ENCODE data around the gene MAPRE3. TPM values are rescaled to one million over a fixed set of nuclear protein-coding genes. Genes with fewer than 3 reads are reported as not detected.
A peak's percentile ranks its signal among the peaks of the same experiment; 100 is the strongest.

MAPRE3 gene
- total and polyA plus RNA-seq, 9 of the 15 experiments (the other 6 are each of a cell fraction or from before 2014, with no cell fraction given): 0.70 to 43.2 (median 12.6) TPM

- TF ChIP-seq UBTF (IDR thresholded peaks at IDR 0.05; ENCODE audit: borderline replicate concordance in 1 of 2, low read depth in 2 of 2, low read length in 2 of 2) (0 out of 4 replicates have a peak, but pooled peaks of 1 of the 2 experiments have one; percentile 52), NFYB (IDR thresholded peaks at IDR 0.05; ENCODE audit: extremely low read depth, insufficient read length) (no peak), ZBTB7A (IDR thresholded peaks at IDR 0.05; ENCODE audit: borderline replicate concordance, control insufficient read depth, low read depth, low read length) (peak; percentile 71; the same call in 1 of the 2 replicates), NBN (IDR thresholded peaks at IDR 0.05; ENCODE audit: low read depth) (peak; percentile 48; the same call in 1 of the 2 replicates), SAP30 (IDR thresholded peaks at IDR 0.05; ENCODE audit: borderline replicate concordance, insufficient read depth, low read depth, low read length, poor library complexity, severe bottlenecking) (peak; percentile 34), BCOR (IDR thresholded peaks at IDR 0.05) (0 out of 2 replicates have a peak, but pooled peaks have one; percentile 25), RREB1 (CRISPR knock-in tag; IDR thresholded peaks at IDR 0.05) (no peak), ZNF76 (CRISPR knock-in tag; IDR thresholded peaks at IDR 0.05; ENCODE audit: borderline replicate concordance) (peak; percentile 19; the same call in 1 of the 2 replicates), ETV5 (CRISPR knock-in tag; IDR thresholded peaks at IDR 0.05; ENCODE audit: low read depth) (peak; percentile 20), SNIP1 (IDR thresholded peaks at IDR 0.05; ENCODE audit: low read depth) (no peak), MAX (CRISPR knock-in tag; IDR thresholded peaks at IDR 0.05) (peak; percentile 76), POLR2G (IDR thresholded peaks at IDR 0.05; ENCODE audit: low read depth, low read length) (peak; percentile 99), PHF8 (IDR thresholded peaks at IDR 0.05; ENCODE audit: borderline replicate concordance, low read length) (peak; percentile 89; the same call in 1 of the 2 replicates), GABPB2 (CRISPR knock-in tag; conservative IDR thresholded peaks at IDR 0.05) (no peak), VEZF1 (CRISPR knock-in tag; IDR thresholded peaks at IDR 0.05) (peak; percentile 58), MXI1 (IDR thresholded peaks at IDR 0.05; ENCODE audit: low read depth, low read length) (peak; percentile 15; the same call in 1 of the 2 replicates), POLR2A (conservative IDR thresholded peaks at IDR 0.05) (peak; percentile 84)
These were observed 62.2 kb downstream of the MAPRE3 start, which contains the start of gene TMEM214 (continued) for GRCh38 chr2:27032495-27033252.

Measured in K562 (cell line).